Inferior parietal cortex (tissue), 1 donor: ENCODE results near the gene USP51.
"Not testable (repeated sequence)": the region's sequence is repeated elsewhere in the genome, so short reads cannot be mapped to it uniquely, and the experiment has no call there.

Experiments
- DNase-seq: peaks from one replicate; pipeline ENCODE4 v3.0.0-alpha.2; 2016; ENCODE audit errors: extremely low spot score

The USP51 gene

GRCh38 chrX:55465108-55465507 lies 24.5 kb downstream of the USP51 start:
- DNase-seq = not testable (repeated sequence)

GRCh38 chrX:55464050-55464449 lies 25.6 kb downstream of the USP51 start:
- DNase-seq = not testable (repeated sequence)

GRCh38 chrX:55459926-55460325 lies 29.7 kb downstream of the USP51 start:
- not testable (repeated sequence) for DNase-seq

- not testable (repeated sequence) for DNase-seq
Observed at GRCh38 chrX:55459426-55459825, 30.2 kb downstream of the USP51 start.

GRCh38 chrX:55455708-55456107 lies 33.9 kb downstream of the USP51 start:
- not testable (repeated sequence) for DNase-seq

GRCh38 chrX:55452833-55453124 lies 36.9 kb downstream of the USP51 start:
- DNase-seq = no peak

- DNase-seq = peak; percentile 83
Observed at GRCh38 chrX:55451990-55452832, 37.4 kb downstream of the USP51 start, which contains the start of gene MAGEH1. Gene MAGEH1, plus strand, starts transcription at chrX:55452127. Its CDS starts 248 bp downstream, at chrX:55452375.

GRCh38 chrX:55451626-55451989 lies 38.0 kb downstream of the USP51 start:
- DNase-seq = no peak

GRCh38 chrX:55451141-55451540 lies 38.5 kb downstream of the USP51 start:
- DNase-seq = peak; percentile 6

- peak; percentile 7 for DNase-seq
Observed at GRCh38 chrX:55450259-55450658, 39.4 kb downstream of the USP51 start.

GRCh38 chrX:55443468-55443867 lies 46.2 kb downstream of the USP51 start:
- DNase-seq = not testable (repeated sequence)
